MCF 10A (cell line): ENCODE measurements around the gene RIC8B. TPM values are rescaled to one million over a fixed set of nuclear protein-coding genes. Genes with fewer than 3 reads are reported as not detected.
"Not testable (repeated sequence)": the region's sequence is repeated elsewhere in the genome, so short reads cannot be mapped to it uniquely, and the experiment has no call there.

Experiments used
- Bru-seq: library from RNA; stranded (reverse); fragments of 400-500 nt; gene quantifications from one replicate; lab custom pipeline; 2021; lab: Mats Ljungman, UMichigan
- BruChase-seq, 2 experiments: library from RNA; stranded (reverse); fragments of 400-500 nt; gene quantifications; one replicate each; lab custom pipeline; 2021; lab: Mats Ljungman, UMichigan
- BruUV-seq: library from RNA; stranded (reverse); fragments of 400-500 nt; replicated peaks from 2 replicates; lab custom pipeline; 2021; lab: Mats Ljungman, UMichigan
- CTCF ChIA-PET: fragments of 300-600 bp; sonication (Branson Sonifier 250); formaldehyde crosslinking; extraction: SDS; loops from one replicate; lab custom pipeline; 2021; ENCODE audit warnings: antibody characterized with exemption, inconsistent platforms; lab: Yijun Ruan, JAX
- POLR2A ChIA-PET: fragments of 300-600, 350-650 bp; sonication (Branson Sonifier 250); formaldehyde crosslinking; extraction: SDS; loops from one replicate; lab custom pipeline; 2020; ENCODE audit warnings: antibody characterized with exemption, inconsistent platforms; lab: Yijun Ruan, JAX
- DNase-seq: peaks from one replicate; pipeline ENCODE4 v3.0.0-alpha.2; 2018; ENCODE audit not compliant: unreplicated experiment
- H3K27ac Mint-ChIP-seq: one replicate; pipeline ENCODE4 v1.8.0; 2022; ENCODE audit warnings: mild to moderate bottlenecking, low read depth, mixed read lengths; ENCODE audit not compliant: unreplicated experiment
- H3K27me3 Mint-ChIP-seq: one replicate; pipeline ENCODE4 v1.8.0; 2022; ENCODE audit warnings: mixed read lengths; ENCODE audit not compliant: insufficient read depth, unreplicated experiment
- H3K36me3 Mint-ChIP-seq: one replicate; pipeline ENCODE4 v1.8.0; 2022; ENCODE audit warnings: mild to moderate bottlenecking, moderate library complexity, mixed read lengths; ENCODE audit not compliant: insufficient read depth, unreplicated experiment
- H3K4me1 Mint-ChIP-seq: one replicate; pipeline ENCODE4 v1.8.0; 2022; ENCODE audit warnings: mixed read lengths; ENCODE audit not compliant: insufficient read depth, unreplicated experiment
- H3K4me3 Mint-ChIP-seq: one replicate; pipeline ENCODE4 v1.8.0; 2022; ENCODE audit warnings: mild to moderate bottlenecking, moderate library complexity, mixed read lengths; ENCODE audit not compliant: unreplicated experiment
- H3K9me3 Mint-ChIP-seq: one replicate; pipeline ENCODE4 v1.8.0; 2022; ENCODE audit warnings: mixed read lengths; ENCODE audit not compliant: unreplicated experiment
- intact Hi-C: fragments of 100-400 bp; cut with micrococcal nuclease; formaldehyde crosslinking; loops from 2 replicates; pipeline ENCODE4 v1.14.1; 2022
- long read RNA-seq: library from polyadenylated mRNA; stranded (forward); transcript quantifications from one replicate; pipeline ENCODE4 v2.0.0, GENCODE V29; 2022
- total RNA-seq: library from RNA; stranded (reverse); gene quantifications from 2 replicates; pipeline ENCODE4 v1.2.3, GENCODE V29; 2022
- TF ChIP-seq, protein P1 (sequence below): fragments of 200-600 bp; IDR thresholded peaks from one replicate; pipeline ENCODE4 v1.8.0; 2022; ENCODE audit warnings: antibody characterized with exemption, mild to moderate bottlenecking; ENCODE audit not compliant: unreplicated experiment

The RIC8B gene, protein sequence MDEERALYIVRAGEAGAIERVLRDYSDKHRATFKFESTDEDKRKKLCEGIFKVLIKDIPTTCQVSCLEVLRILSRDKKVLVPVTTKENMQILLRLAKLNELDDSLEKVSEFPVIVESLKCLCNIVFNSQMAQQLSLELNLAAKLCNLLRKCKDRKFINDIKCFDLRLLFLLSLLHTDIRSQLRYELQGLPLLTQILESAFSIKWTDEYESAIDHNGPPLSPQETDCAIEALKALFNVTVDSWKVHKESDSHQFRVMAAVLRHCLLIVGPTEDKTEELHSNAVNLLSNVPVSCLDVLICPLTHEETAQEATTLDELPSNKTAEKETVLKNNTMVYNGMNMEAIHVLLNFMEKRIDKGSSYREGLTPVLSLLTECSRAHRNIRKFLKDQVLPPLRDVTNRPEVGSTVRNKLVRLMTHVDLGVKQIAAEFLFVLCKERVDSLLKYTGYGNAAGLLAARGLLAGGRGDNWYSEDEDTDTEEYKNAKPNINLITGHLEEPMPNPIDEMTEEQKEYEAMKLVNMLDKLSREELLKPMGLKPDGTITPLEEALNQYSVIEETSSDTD
- total RNA-seq (10.0 and 10.8 TPM in 2 replicates), Bru-seq, nascent RNA (percentile 72 among the genes with signal in this experiment), BruChase-seq, experiment 1, labeled RNA remaining after a 6-hour chase (percentile 55 among the genes with signal in this experiment), BruChase-seq, experiment 2, labeled RNA remaining after a 2-hour chase (percentile 64 among the genes with signal in this experiment)
- long read RNA-seq, full-length matches to known transcripts = 13 of 20 reads
- long read RNA-seq, partial matches to known transcripts = 1 of 20 reads
- long read RNA-seq, other reads (novel, unspliced or antisense) = 6 of 20 reads

DNA sequence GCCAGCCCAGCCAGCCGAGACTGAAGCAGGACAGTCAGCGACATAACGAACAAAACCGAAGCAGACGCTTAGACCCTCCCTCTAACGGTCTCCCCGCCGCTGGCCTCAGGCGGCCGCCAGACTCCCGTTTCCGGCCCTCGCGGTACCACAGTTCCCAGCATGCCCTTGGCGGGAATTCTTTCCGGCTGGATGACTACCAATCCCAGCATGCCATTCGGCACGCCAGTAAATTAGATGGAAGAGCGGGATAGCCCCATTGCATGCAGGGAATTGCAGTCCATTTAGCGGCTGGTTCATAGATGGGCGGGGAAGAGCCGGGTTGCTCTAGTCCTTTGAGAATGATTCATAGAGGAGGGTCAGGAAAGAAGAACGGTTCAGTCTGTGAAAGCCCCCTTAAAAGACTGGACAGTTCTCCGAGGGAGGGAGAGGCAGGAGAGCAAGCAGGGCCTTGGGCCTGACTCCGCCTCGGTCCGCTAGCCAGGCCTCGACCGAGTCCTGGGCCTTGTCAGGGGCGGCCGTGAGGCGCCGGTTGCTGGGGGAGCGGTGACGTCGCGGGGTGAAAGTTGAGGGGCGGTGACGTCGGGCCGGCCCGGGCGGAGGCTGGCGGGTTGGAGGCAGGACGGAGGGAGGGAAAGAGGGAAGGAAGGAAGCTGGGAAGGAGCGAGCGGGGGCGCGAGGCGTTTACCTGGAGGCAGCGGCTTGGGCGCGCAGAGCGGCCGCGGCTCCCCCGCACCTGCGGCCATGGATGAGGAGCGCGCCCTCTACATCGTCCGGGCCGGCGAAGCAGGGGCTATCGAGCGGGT lies at the start of gene RIC8B:
Gene RIC8B (plus strand): TSS at position 678 of the 803 bp plus-strand sequence. CDS start 64 bp downstream, at position 742.
- peak within 1 kb of the TSS; percentile 99 for H3K4me3 Mint-ChIP-seq
- peaks cover 9% of the 10 kb centered on the region for H3K36me3 Mint-ChIP-seq
- intact Hi-C loops = loop anchor here (10.0 kb wide), 2 partner anchors 321 to 549 kb away; partner anchors contain the start of gene CRY1
- BruUV-seq = no TSS peak
- peak; percentile 99 for DNase-seq
- peaks cover 8% of the 10 kb centered on the region for H3K27me3 Mint-ChIP-seq
- peak within 1 kb of the TSS; percentile 98 for H3K27ac Mint-ChIP-seq
- TF ChIP-seq, protein P1, sequence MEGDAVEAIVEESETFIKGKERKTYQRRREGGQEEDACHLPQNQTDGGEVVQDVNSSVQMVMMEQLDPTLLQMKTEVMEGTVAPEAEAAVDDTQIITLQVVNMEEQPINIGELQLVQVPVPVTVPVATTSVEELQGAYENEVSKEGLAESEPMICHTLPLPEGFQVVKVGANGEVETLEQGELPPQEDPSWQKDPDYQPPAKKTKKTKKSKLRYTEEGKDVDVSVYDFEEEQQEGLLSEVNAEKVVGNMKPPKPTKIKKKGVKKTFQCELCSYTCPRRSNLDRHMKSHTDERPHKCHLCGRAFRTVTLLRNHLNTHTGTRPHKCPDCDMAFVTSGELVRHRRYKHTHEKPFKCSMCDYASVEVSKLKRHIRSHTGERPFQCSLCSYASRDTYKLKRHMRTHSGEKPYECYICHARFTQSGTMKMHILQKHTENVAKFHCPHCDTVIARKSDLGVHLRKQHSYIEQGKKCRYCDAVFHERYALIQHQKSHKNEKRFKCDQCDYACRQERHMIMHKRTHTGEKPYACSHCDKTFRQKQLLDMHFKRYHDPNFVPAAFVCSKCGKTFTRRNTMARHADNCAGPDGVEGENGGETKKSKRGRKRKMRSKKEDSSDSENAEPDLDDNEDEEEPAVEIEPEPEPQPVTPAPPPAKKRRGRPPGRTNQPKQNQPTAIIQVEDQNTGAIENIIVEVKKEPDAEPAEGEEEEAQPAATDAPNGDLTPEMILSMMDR = no peak
- CTCF ChIA-PET = interaction anchor here (1.7 kb wide), 1 partner anchor 16 kb away, joined by 5 read pairs; no protein-coding TSS in a partner anchor
- POLR2A ChIA-PET = interaction anchor here (0.6 to 2.4 kb wide), 3 partner anchors 11 to 985 kb away, joined by 3 to 6 read pairs (median 4); no protein-coding TSS in a partner anchor
- no peaks in the 10 kb centered on the region for H3K9me3 Mint-ChIP-seq
- H3K4me1 Mint-ChIP-seq = peaks cover 17% of the 10 kb centered on the region

DNA sequence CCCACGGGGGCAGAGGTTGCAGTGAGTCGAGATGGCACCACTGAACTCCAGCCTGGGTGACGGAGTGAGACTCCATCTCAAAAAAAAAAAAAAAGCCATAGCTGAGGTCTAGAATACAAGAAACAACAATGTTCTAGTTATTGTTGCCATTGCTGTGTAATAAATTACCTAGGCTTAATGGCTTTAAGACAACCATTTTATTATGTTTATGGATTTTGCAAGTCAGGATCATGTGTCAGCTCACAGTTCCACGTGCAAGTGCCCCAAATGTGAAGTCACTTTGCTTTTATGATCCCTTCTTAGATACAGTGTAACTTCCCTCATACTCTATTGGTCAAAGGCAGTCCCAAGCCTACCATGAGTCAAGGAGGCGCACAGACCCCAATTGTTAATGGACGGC lies 49.5 kb upstream of the RIC8B start:
- H3K27ac Mint-ChIP-seq = no peak overlapping the region
- H3K27me3 Mint-ChIP-seq = peaks cover 19% of the 10 kb centered on the region
- no peaks in the 10 kb centered on the region for H3K4me1 Mint-ChIP-seq
- intact Hi-C loops = no loop called here
- no TSS peak for BruUV-seq
- DNase-seq = no peak
- ChIA-PET POLR2A (interaction anchor here (0.7 kb wide), 1 partner anchor 1178 kb away, joined by 3 read pairs; no protein-coding TSS in a partner anchor), CTCF (interaction anchor here (0.6 kb wide), 1 partner anchor 51 kb away, joined by 4 read pairs; no protein-coding TSS in a partner anchor)
- H3K4me3 Mint-ChIP-seq = no peak overlapping the region
- no peaks in the 10 kb centered on the region for H3K9me3 Mint-ChIP-seq
- H3K36me3 Mint-ChIP-seq = no peaks in the 10 kb centered on the region
- TF ChIP-seq, protein P1 = no peak

DNA sequence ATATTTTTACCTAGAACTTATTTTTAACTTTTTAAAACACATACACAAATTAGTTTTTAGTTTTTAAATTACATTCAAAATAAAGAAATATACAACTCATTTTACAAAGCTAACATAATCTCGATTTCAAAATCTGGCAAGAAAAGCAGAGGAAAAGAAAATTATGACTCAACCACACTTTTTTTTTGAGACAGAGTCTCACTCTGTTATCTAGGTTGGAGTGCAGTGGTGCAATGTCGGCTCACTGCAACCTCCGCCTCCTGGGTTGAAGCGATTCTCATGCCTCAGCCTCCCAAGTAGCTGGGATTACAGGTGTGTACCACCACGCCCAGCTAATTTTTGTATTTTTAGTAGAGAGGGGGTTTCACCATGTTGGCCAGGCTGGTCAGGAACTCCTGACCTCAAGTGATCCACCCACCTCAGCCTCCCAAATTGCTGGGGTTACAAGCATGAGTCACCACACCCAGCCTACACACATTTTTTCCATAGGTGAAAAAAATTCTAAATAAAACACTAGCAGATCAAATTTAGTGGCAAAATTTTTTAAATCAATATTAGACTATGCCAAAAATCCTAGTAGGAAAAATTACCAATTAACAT lies 47.8 kb upstream of the RIC8B start:
- H3K27ac Mint-ChIP-seq, H3K27me3 Mint-ChIP-seq, DNase-seq, H3K4me3 Mint-ChIP-seq, POLR2A ChIA-PET, H3K9me3 Mint-ChIP-seq, BruUV-seq, intact Hi-C loops, H3K36me3 Mint-ChIP-seq, H3K4me1 Mint-ChIP-seq: not testable (repeated sequence)
- CTCF ChIA-PET = interaction anchor here (0.6 kb wide), 2 partner anchors 22 to 867 kb away, joined by 3 to 4 read pairs; no protein-coding TSS in a partner anchor

DNA sequence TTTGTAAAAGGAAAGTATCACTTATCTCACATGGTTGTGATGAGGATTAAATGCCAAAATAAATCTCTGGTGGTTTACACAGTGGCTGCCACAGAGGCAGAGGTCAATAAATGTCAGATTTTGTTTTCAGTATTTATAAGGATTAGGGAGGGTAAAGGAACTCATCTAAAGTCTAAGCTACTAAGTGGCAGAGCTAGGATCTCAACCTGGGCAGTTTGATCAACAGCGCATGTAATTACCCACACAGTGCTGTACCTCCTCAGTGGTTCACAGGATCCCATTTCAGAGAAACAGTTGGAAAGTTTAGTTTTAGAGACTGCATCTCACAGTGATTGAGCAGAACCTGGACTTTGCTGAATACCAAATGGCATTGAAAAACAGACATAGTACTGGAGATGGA lies 44.9 kb upstream of the RIC8B start:
- intact Hi-C loops = no loop called here
- BruUV-seq = no TSS peak
- Mint-ChIP-seq H3K27me3 (no peaks in the 10 kb centered on the region), H3K27ac (no peak overlapping the region), H3K4me1 (no peaks in the 10 kb centered on the region), H3K36me3 (no peaks in the 10 kb centered on the region), H3K4me3 (no peak overlapping the region), H3K9me3 (no peaks in the 10 kb centered on the region)
- CTCF ChIA-PET = no interaction called here
- POLR2A ChIA-PET = no interaction called here
- DNase-seq = no peak
- TF ChIP-seq, protein P1 = no peak
